ENCODE results near the gene POLD1.

DNA sequence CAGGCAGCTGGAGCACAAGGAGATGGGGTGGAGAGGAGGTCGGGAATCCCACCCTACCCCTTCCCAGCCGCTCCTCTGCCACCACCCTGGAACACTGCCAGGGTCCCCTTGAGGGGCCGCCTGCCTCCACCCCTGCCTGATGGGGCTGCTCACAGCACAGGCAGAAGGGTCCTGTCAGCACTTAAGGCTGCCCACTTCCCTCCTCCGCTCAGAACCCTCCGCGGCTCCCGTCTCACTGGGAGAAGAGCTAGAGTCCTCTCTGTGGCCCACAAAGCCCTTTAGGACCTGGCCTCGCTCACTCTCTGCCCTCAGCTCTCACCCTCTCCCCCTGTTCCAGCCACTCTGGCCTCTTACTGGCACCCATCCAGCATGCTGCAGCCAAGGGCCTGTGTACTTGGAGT lies 3.4 kb upstream of the POLD1 start:
- TF ChIP-seq, protein P1, sequence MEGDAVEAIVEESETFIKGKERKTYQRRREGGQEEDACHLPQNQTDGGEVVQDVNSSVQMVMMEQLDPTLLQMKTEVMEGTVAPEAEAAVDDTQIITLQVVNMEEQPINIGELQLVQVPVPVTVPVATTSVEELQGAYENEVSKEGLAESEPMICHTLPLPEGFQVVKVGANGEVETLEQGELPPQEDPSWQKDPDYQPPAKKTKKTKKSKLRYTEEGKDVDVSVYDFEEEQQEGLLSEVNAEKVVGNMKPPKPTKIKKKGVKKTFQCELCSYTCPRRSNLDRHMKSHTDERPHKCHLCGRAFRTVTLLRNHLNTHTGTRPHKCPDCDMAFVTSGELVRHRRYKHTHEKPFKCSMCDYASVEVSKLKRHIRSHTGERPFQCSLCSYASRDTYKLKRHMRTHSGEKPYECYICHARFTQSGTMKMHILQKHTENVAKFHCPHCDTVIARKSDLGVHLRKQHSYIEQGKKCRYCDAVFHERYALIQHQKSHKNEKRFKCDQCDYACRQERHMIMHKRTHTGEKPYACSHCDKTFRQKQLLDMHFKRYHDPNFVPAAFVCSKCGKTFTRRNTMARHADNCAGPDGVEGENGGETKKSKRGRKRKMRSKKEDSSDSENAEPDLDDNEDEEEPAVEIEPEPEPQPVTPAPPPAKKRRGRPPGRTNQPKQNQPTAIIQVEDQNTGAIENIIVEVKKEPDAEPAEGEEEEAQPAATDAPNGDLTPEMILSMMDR (IDR thresholded peaks at IDR 0.05; ENCODE audit: insufficient read depth, low read length, poor library complexity, severe bottlenecking), result no peak
- TF ChIP-seq EZH2phosphoT487 (conservative IDR thresholded peaks at IDR 0.05; ENCODE audit: low read length), result no peak
